ENCODE results near the gene HES3. TPM values are rescaled to one million over a fixed set of nuclear protein-coding genes. Genes with fewer than 3 reads are reported as not detected.

Gene HES3
- total and polyA plus RNA-seq, 10 of the 15 experiments (the other 5 are each of a cell fraction or from before 2014, with no cell fraction given): not detected

- TF ChIP-seq PBX3 (IDR thresholded peaks at IDR 0.05; ENCODE audit: insufficient replicate concordance, low read depth, low read length) (no peak), CBX5 (IDR thresholded peaks at IDR 0.05; ENCODE audit: low read depth) (no peak), CHD1 (IDR thresholded peaks at IDR 0.05; ENCODE audit: low read depth, low read length) (no peak), WRNIP1 (IDR thresholded peaks at IDR 0.05; ENCODE audit: borderline replicate concordance, low read depth, low read length) (no peak), NRF1 (conservative IDR thresholded peaks at IDR 0.05; ENCODE audit: low read depth, low read length) (no peak), GABPA (IDR thresholded peaks at IDR 0.05; ENCODE audit: low read depth) (no peak), ZNF687 (IDR thresholded peaks at IDR 0.05) (no peak), CEBPZ (IDR thresholded peaks at IDR 0.05; ENCODE audit: low read depth, low read length) (no peak), IRF5 (IDR thresholded peaks at IDR 0.05; ENCODE audit: borderline replicate concordance) (no peak), DPF2 (IDR thresholded peaks at IDR 0.05) (no peak), SRF (IDR thresholded peaks at IDR 0.05; ENCODE audit: low read depth in 2 of 2, low read length in 2 of 2) (no peak), ZBTB33 (IDR thresholded peaks at IDR 0.05) (no peak), IRF3 (IDR thresholded peaks at IDR 0.05) (no peak), BACH1 (IDR thresholded peaks at IDR 0.05; ENCODE audit: borderline replicate concordance) (no peak), TAF1 (IDR thresholded peaks at IDR 0.05; ENCODE audit: borderline replicate concordance, low read depth, low read length) (no peak)
Observed at GRCh38 chr1:6253380-6253779, 9.4 kb downstream of the HES3 start (continued).

Measured in GM12878 (cell line).